Dedifferentiated amniotic fluid mesenchymal stem cell (primary cell): ENCODE results near the gene CALCA.

ENCODE experiments used
- DNase-seq: peaks from one replicate; pipeline ENCODE4 v3.0.0-alpha.2; 2016; ENCODE audit errors: extremely low spot score

Gene CALCA

GRCh38 chr11:14949437-14950147 is 22.6 kb downstream of the CALCA start:
- no peak for DNase-seq

DNA sequence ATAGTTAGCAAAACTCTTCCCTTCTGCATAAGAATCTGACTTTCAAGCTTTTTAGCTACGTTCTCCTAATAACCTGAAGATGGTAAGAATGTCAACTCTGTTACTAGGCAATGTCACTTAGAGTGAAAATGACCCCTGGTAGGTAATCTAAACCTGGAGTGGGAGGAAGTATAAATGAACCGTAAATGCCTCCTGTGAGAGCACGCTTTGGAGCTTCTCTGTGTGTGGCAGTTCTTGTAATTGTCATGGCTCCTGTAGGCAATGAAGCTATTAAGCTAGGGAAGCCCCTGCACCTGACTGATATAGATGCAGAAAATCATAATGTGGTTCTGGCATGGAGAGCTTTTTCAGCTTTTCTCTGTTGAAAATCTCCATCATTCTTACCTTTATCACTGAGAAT is 29.4 kb downstream of the CALCA start:
- no peak for DNase-seq

DNA sequence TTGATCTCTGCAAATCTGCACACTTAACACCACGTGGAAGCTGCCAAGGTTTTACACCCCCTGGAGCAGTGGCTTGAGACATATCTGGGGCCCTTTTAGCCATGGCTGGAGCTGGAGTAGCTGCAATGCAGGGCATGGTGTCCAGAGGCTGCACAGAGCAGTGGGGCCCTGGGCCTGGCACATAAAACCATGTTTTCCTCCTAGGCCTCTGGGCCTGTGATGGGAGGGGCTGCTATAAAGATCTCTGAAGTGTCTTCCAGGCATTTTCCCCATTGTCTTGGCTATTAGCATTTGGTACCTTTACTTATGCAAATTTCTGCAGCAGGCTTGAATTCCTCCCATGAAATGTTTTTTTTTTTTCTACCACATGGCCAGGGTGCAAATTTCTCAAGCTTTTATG is 33.2 kb downstream of the CALCA start:
- no peak for DNase-seq

DNA sequence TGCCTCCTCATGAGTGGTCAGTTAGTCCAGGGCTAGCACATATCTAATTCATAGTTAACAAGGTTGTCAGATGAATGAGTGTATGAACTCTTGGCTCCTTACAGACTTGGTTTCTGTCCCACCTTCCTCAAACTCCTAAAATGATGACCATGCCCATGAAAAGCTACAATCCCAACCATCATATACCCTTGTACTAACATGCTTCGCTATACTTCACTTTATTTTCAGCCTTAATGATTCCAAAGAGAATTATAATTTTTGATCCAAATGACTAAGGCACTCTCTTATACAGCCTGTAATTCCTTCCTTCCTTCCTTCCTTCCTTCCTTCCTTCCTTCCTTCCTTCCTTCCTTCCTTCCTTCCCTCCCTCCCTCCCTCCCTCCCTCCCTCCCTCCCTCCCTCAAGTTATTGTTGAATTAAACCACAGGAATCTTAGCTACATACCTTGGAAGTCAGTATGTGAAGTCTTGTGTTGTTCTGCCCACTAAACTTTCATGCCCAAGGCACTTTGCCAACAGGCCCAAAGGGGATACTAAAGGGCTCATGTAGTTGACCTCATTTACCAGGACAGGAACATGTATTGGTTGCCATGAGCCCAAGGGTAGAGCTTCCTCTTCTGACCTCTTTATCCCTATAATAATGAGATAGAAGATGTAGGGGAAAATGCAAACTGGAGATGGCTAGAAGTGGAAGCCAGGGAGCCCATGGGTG is 37.4 kb downstream of the CALCA start:
- DNase-seq: no peak

- DNase-seq: no peak
Measured at GRCh38 chr11:14932447-14932846, 39.7 kb downstream of the CALCA start.

DNA sequence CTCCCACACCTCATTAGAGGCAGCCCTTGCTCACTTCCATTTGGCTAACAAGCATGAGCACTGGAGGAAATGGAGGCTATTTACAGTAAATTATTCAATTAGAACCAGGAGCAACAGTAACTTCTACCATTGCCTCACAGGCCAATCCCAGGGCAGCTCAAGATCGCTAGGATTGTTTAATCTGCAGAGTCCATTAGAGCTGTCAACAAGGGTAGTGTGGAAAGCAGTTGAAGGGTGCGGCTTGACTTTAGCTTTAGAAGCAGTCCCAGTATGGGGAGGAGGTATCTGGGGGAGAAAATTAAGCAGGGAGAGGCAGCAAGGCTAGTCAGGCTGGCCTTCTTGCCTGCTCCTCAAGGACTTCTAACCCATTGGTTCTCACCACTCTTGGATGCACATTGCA is 41.8 kb downstream of the CALCA start:
- DNase-seq: no peak

- DNase-seq: no peak
Measured at GRCh38 chr11:14927146-14927545, 45.0 kb downstream of the CALCA start.

DNA sequence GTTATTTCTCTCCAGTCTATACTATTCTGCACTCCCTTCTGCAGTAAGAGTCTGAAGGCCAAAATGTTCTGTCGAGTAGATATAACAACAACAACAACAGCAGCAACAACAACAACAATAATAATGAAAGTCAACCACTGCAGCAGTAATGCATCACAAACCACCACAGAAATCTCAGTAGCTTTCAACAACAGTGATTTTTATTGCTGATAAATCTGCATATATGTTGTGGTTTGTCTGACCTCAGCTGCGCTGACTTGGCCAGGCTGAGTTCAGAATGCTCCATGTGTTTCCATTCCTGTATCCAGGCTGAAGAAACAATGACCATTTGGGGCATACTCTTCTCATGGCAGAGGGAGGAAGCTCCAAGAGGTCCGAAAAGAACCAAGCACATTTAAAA is 47.8 kb downstream of the CALCA start:
- no peak for DNase-seq
